BLaER1 (cell line): ENCODE data around the gene VASH1.
A peak's percentile ranks its signal among the peaks of the same experiment; 100 is the strongest.

Experiments used
- H3K27ac ChIP-seq: shearing (Covaris generic); formaldehyde crosslinking; 2 replicates; pipeline ENCODE4 v1.8.1; 2022
- H3K27me3 ChIP-seq: shearing (Covaris generic); formaldehyde crosslinking; 2 replicates; pipeline ENCODE4 v1.8.1; 2022
- H3K36me3 ChIP-seq: shearing (Covaris generic); formaldehyde crosslinking; 2 replicates; pipeline ENCODE4 v1.8.1; 2022
- H3K4me1 ChIP-seq: shearing (Covaris generic); formaldehyde crosslinking; 2 replicates; pipeline ENCODE4 v1.8.1; 2022
- H3K4me2 ChIP-seq: shearing (Covaris generic); formaldehyde crosslinking; 2 replicates; pipeline ENCODE4 v1.8.1; 2022
- H3K4me3 ChIP-seq: shearing (Covaris generic); formaldehyde crosslinking; 2 replicates; pipeline ENCODE4 v1.8.1; 2022
- H3K9ac ChIP-seq: shearing (Covaris generic); formaldehyde crosslinking; 2 replicates; pipeline ENCODE4 v1.8.1; 2022
- H3K9me3 ChIP-seq: shearing (Covaris generic); formaldehyde crosslinking; 2 replicates; pipeline ENCODE4 v1.8.1; 2022
- H4K20me1 ChIP-seq: shearing (Covaris generic); formaldehyde crosslinking; 2 replicates; pipeline ENCODE4 v1.8.1; 2022
- Cebpa-rat ChIP-seq: shearing (Covaris generic); IDR thresholded peaks from 2 replicates; pipeline ENCODE4 v1.8.1; 2022

Gene VASH1

DNA sequence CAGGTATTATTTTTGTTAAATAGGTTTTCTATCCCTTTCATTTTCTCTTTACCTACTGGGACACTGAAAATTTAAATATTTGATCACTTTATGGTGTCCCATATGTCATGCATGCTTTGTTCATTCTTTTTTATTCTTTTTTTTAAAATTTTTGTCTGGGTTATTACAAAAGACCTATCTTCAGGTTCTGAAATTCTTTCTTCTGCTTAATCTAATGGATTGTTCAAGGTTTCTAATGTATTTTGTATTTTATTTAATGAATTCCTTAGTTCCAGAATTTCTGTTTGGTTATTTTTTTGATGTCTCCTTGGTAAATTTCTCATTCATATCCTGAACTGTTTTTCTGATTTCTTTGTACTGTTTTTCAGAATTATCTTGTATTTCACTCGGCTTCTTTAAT, 20.2 kb upstream of the VASH1 start:
- no peaks in the 10 kb centered on the region for H4K20me1 ChIP-seq
- no peaks in the 10 kb centered on the region for H3K27me3 ChIP-seq
- no peaks in the 10 kb centered on the region for H3K4me1 ChIP-seq
- H3K9ac ChIP-seq: no peak overlapping the region
- no peak overlapping the region for H3K27ac ChIP-seq
- TF ChIP-seq Cebpa-rat: no peak
- no peaks in the 10 kb centered on the region for H3K36me3 ChIP-seq
- H3K4me3 ChIP-seq: no peak overlapping the region
- no peak overlapping the region for H3K4me2 ChIP-seq
- H3K9me3 ChIP-seq: peaks cover 56% of the 10 kb centered on the region

DNA sequence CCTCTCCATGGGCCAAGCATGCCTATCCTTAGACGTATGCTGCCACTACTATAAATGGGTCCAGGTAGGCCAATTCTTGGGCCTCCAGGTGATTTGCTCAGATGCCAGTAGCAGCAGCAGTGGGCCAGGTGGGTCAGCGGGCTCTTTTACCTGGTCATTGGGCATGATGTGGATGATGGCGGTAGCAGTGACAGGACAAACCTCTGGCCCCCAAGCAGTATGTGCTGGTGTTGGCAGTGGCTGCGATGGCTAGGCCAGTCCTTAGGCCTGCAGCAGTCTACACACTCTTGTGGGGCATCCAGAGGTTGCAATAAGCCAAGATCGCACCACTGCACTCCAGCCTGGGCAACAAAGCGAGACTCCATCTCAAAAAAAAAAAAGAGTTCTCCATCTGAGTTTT, 19.1 kb upstream of the VASH1 start:
- Histone ChIP-seq H3K4me3 (no peak overlapping the region), H4K20me1 (no peaks in the 10 kb centered on the region), H3K9ac (no peak overlapping the region), H3K27ac (no peak overlapping the region), H3K9me3 (peaks cover 54% of the 10 kb centered on the region), H3K27me3 (no peaks in the 10 kb centered on the region), H3K4me1 (no peaks in the 10 kb centered on the region), H3K36me3 (no peaks in the 10 kb centered on the region), H3K4me2 (no peak overlapping the region)
- TF ChIP-seq Cebpa-rat: no peak

DNA sequence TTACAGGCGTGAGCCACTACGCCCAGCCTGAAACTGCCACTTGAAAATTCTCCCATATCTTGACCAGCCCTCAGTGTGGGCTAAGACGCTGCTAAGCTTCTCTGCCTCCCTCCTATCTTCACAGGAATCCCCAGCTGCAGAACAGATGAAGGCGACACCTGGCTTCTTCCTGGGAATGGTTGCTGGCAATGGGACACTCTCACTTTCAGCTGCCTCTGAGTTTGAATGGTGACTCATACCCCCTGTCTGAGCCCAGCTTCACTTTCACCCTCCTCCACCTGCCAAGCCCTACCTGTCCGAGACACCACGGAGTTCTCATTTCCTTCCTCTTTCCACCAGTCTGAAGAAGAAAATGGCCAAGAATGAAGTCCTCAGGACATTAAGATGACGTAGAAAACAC, 18.3 kb upstream of the VASH1 start:
- Histone ChIP-seq H3K27me3 (no peaks in the 10 kb centered on the region), H3K4me1 (no peaks in the 10 kb centered on the region), H3K27ac (no peak overlapping the region), H3K9me3 (peaks cover 54% of the 10 kb centered on the region), H4K20me1 (no peaks in the 10 kb centered on the region), H3K4me3 (no peak overlapping the region), H3K36me3 (no peaks in the 10 kb centered on the region), H3K4me2 (no peak overlapping the region), H3K9ac (no peak overlapping the region)
- TF ChIP-seq Cebpa-rat: no peak

DNA sequence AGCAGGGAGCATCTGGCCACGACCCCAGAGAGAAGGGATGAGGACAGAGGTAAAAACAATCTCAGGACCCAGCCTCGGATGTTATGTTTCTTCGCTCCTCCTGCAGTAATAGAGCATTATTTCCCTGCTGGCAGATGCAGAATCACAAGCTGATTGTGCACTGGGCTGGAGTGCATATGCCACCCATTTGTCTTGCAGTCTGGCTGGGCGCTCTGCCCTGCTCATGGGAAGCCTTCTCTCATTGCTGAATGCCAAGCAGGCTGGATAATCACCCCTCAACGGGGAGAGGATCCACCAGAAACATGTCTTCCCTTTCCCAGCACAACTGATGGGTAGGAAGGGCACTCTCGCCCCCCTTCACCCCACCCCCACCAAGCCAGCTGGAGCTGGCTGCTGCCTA, 8.5 kb upstream of the VASH1 start:
- Histone ChIP-seq H3K9me3 (peaks cover 5% of the 10 kb centered on the region; the same call in 1 of the 2 replicates), H3K27ac (no peak overlapping the region), H4K20me1 (no peaks in the 10 kb centered on the region), H3K36me3 (no peaks in the 10 kb centered on the region), H3K4me1 (no peaks in the 10 kb centered on the region), H3K27me3 (no peaks in the 10 kb centered on the region), H3K4me3 (no peak overlapping the region), H3K4me2 (no peak overlapping the region), H3K9ac (no peak overlapping the region)
- TF ChIP-seq Cebpa-rat: no peak

DNA sequence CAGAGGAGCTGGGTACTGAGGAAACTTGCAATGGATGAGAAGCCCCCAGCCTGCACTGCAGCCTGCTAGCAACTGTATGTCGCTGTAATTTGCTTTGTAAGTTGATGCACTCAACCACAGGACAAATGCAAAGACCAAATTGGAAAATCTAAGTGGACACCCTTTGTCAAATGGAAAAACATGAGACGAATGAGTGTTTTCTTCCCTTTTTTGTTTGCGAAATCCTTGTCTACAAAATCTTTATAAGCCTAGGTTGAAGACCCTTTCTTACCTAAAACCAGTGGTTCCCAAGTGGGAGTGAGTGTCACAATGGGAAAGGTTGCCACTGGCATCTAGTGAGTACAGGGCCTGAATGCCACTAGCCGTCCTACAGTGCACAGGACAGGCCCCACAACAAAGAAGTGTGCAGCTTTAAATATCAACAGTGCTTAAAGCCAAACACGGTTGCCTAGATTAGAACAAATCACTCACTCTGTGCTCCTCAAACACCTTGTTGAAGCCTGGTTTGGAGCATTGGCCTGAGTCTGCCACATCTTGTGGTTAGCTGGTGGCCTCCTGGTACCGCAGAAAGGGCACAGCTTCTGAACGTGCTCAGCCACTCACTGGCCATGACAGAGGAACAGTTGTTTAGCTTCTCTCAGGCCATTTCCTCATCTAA, 7.6 kb upstream of the VASH1 start:
- Histone ChIP-seq H3K4me2 (no peak overlapping the region), H3K36me3 (no peaks in the 10 kb centered on the region), H3K27ac (no peak overlapping the region), H3K4me1 (peaks cover 3% of the 10 kb centered on the region), H4K20me1 (no peaks in the 10 kb centered on the region), H3K9me3 (peaks cover 5% of the 10 kb centered on the region; the same call in 1 of the 2 replicates), H3K9ac (no peak overlapping the region), H3K4me3 (no peak overlapping the region), H3K27me3 (no peaks in the 10 kb centered on the region)
- TF ChIP-seq Cebpa-rat: no peak

DNA sequence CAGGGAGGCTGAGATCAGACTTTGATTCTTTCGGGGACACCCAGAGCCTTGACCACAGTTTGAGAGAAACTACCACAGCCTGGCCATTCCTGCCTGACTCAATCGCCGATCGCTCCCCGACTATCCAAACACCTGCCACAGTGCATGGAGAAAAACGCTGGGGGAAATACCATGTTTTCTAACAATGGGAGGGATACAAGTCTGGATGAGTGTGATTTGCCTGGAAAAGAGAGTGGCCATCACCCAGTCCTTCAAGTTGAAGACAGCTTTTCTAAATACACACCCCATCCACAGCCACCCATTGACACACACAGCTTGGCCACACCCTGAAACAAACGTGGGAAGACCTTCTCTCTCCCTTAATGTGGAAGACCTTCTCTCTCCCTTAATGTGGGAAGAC, 6.7 kb upstream of the VASH1 start:
- Histone ChIP-seq H3K9ac (no peak overlapping the region), H3K4me2 (no peak overlapping the region), H3K9me3 (no peaks in the 10 kb centered on the region), H3K36me3 (no peaks in the 10 kb centered on the region), H3K27ac (no peak overlapping the region), H3K4me3 (no peak overlapping the region), H3K27me3 (no peaks in the 10 kb centered on the region), H3K4me1 (peaks cover 12% of the 10 kb centered on the region), H4K20me1 (no peaks in the 10 kb centered on the region)
- TF ChIP-seq Cebpa-rat: no peak

DNA sequence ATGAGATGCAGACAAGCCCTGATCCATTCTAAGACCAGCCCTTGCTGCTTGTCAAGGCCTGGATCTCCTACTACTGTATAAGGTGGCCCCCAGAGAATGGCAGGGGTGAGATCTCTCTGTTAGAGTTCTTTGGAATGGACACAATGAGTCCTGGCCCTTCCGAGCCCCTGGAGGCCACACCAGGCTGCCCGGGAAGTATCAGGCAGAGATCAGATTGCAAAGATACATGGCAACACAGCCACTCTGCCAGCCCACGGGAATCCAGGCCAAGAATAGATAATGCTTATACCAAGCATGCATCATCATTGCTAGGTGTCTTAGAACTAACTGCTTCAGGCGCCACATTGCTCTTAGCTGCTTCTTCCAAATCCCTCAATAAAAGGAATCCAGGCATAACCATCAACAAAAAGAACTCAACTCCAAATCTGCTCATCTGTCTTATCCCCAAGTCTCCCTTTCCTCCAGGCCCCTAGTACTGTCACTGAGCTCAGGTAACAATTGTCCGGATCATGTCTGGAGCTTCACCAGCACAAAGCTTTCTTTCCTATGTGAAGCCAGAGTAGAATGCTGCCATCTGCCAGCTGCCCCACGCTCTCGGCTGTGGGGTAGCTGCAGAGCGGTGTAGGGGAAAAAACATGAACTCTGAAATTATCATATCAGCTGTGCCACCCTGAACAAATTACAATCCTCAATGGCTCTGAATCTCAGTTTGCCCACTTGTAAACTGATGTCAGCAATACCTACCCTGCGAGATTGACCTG, 5.5 kb upstream of the VASH1 start:
- H4K20me1 ChIP-seq: no peaks in the 10 kb centered on the region
- no peaks in the 10 kb centered on the region for H3K9me3 ChIP-seq
- no peaks in the 10 kb centered on the region for H3K36me3 ChIP-seq
- no peak overlapping the region for H3K4me3 ChIP-seq
- no peaks in the 10 kb centered on the region for H3K27me3 ChIP-seq
- TF ChIP-seq Cebpa-rat: no peak
- H3K4me1 ChIP-seq: peaks cover 17% of the 10 kb centered on the region
- no peak overlapping the region for H3K27ac ChIP-seq
- H3K9ac ChIP-seq: no peak overlapping the region
- H3K4me2 ChIP-seq: no peak overlapping the region

DNA sequence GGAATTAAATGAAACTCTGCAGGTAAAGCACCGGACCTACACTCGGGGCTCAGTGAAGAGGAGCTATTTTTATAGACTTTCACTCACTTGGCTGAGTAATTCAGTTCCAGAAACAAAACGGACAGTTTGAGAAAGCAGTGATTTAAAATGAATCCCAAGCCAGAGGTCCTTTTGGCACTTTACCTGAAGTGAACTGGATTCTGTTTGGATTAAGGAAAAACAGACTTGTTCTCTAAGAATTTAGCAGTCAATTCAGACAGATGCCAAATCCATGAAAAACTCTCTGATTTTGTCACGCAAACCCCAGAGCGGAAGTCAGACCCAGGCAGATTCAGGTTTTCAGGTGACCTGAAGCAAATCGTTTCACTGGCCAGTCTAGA, 4.9 kb upstream of the VASH1 start:
- Histone ChIP-seq H3K27me3 (no peaks in the 10 kb centered on the region), H3K4me1 (peaks cover 21% of the 10 kb centered on the region), H3K4me2 (no peak overlapping the region), H3K9ac (no peak overlapping the region), H3K27ac (no peak overlapping the region), H4K20me1 (no peaks in the 10 kb centered on the region), H3K36me3 (no peaks in the 10 kb centered on the region), H3K9me3 (no peaks in the 10 kb centered on the region), H3K4me3 (no peak overlapping the region)
- TF ChIP-seq Cebpa-rat: no peak

DNA sequence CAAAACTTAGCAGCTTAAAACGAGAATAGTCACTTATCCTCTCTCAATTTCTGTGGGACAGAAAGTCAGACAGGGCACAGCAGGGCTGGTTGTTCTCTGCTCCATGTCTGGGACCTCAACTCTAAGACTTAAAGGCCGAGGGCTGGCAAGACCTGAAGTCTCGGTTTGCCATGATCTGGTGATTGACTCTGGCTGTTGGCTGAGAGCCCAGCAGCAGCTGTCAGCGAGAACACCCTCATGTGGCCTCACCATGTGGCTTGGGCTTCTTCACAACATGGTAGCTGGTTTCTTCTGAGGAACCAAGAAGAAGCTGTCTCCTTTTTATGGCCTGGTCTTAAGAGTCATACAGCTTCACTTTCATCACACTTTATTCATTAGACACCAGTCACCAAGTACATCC, 1.7 kb upstream of the VASH1 start:
- no peak overlapping the region for H3K27ac ChIP-seq
- H3K4me3 ChIP-seq: no peak overlapping the region
- H3K9me3 ChIP-seq: no peaks in the 10 kb centered on the region
- H3K4me2 ChIP-seq: peak overlapping the region; percentile 54; the same call in 1 of the 2 replicates
- H3K36me3 ChIP-seq: no peaks in the 10 kb centered on the region
- H4K20me1 ChIP-seq: peaks cover 8% of the 10 kb centered on the region; the same call in 1 of the 2 replicates
- H3K4me1 ChIP-seq: peaks cover 42% of the 10 kb centered on the region
- H3K27me3 ChIP-seq: peaks cover 20% of the 10 kb centered on the region
- TF ChIP-seq Cebpa-rat: no peak
- no peak overlapping the region for H3K9ac ChIP-seq

DNA sequence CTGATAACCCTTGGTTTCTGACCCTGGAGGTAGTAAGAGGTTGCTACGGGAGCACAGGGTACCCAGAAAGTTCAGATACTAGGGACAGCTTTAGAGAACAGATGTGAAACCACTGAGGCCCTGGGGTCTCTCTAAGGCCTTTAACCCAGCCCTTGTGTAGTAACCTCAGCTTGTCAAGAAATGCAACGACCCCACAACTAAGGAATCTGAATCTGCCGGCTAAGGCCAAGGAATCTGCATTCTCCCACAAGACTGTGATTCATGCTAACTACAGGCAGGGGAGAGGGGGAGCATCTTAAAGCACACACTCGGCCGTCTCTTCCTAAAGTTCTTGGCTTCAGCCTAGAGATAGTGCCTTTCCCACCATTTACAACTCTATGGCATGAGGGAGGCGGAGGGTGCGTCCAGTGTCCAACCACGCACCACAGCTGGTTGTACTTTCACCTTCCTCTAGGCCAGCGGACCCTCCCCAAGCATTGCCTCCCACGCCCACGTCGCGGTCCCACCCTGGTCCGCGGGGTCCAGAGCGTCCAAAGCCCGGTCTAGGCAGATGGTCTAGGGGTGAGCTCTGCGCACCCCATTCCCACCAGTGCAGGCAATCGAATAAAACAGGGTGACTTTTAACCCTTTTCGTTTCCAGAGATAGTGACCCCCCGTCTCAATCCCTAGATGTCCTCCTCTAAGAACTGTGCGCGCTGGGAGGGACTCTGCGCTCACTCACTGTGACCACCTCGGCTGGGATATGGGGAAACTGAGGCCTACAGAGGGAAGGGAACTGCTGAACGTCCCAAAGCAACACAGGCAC, 735 bp upstream of the VASH1 start:
- peaks cover 8% of the 10 kb centered on the region; the same call in 1 of the 2 replicates for H4K20me1 ChIP-seq
- no peak for TF ChIP-seq Cebpa-rat
- peaks cover 20% of the 10 kb centered on the region for H3K27me3 ChIP-seq
- H3K36me3 ChIP-seq: no peaks in the 10 kb centered on the region
- peak overlapping the region; percentile 81 for H3K4me2 ChIP-seq
- H3K27ac ChIP-seq: no peak overlapping the region
- H3K4me3 ChIP-seq: peak overlapping the region; percentile 86
- peaks cover 42% of the 10 kb centered on the region for H3K4me1 ChIP-seq
- H3K9ac ChIP-seq: peak overlapping the region; percentile 77; the same call in 1 of the 2 replicates
- H3K9me3 ChIP-seq: no peaks in the 10 kb centered on the region
